Measurements from ENCODE around the gene SCYGR1.

The SCYGR1 gene

DNA sequence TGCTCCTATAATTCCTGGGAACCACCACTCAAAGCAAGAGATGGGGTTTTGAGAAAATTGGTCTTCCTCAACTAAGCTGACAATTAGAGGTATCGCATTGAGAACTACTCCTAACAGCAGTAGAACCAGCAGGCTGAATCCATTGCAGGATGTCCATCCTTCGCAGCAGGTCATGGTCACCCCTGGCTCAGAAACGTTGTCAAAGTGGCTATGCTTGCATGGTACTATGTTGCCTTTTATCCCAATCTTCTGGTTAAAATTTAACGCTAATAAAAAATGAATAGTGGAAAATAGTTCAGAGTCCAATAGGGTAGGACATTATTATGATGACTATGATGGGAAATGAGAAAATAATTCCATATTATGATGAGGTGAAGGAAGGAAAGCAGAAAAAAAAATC is 8.7 kb downstream of the SCYGR1 start, which contains the start of gene TM4SF20:
TM4SF20 (minus strand) TSS at position 212 of the 400 bp plus-strand sequence; CDS start at position 174, 38 bp downstream.
- no peaks in the 10 kb centered on the region for H3K36me3 ChIP-seq (ENCODE audit: control insufficient read depth, low read depth, low read length)
- no peaks in the 10 kb centered on the region for H3K27me3 ChIP-seq (ENCODE audit: control insufficient read depth, insufficient read depth, low read length)
- H3K27ac ChIP-seq (ENCODE audit: low read length) = no peak within 1 kb of the TSS
- H3K9ac ChIP-seq (ENCODE audit: low read length) = no peak within 1 kb of the TSS
- H3K4me3 ChIP-seq (ENCODE audit: low read length) = no peak within 1 kb of the TSS
- no peaks in the 10 kb centered on the region for H3K9me3 ChIP-seq (ENCODE audit: control insufficient read depth, low read depth, low read length)
- H3K4me1 ChIP-seq (ENCODE audit: control insufficient read depth, low read depth, low read length) = no peaks in the 10 kb centered on the region

DNA sequence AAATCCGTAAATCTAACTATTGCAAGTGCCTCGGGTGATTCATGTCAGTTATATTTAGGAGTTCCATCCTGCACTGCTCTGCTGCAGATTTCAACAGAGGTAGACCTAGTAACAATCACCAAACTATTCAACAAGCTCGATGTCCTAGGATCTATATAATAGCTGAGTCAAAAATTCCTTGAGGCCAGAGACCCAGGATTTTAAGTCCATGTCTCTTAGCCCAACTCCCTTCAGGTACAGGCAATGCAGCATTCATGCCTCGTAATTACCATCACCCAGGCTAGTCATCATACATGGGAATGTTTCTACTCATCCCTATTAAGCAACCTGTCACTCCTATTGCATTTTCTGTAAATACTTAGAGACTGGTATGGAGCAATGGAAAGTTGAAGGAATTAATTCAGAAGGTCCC is 9.4 kb downstream of the SCYGR1 start:
- Histone ChIP-seq H3K27ac (ENCODE audit: low read length) (no peak overlapping the region), H3K36me3 (ENCODE audit: control insufficient read depth, low read depth, low read length) (no peaks in the 10 kb centered on the region), H3K4me3 (ENCODE audit: low read length) (no peak overlapping the region), H3K4me1 (ENCODE audit: control insufficient read depth, low read depth, low read length) (no peaks in the 10 kb centered on the region), H3K9me3 (ENCODE audit: control insufficient read depth, low read depth, low read length) (no peaks in the 10 kb centered on the region), H3K9ac (ENCODE audit: low read length) (no peak overlapping the region), H3K27me3 (ENCODE audit: control insufficient read depth, insufficient read depth, low read length) (no peaks in the 10 kb centered on the region)

DNA sequence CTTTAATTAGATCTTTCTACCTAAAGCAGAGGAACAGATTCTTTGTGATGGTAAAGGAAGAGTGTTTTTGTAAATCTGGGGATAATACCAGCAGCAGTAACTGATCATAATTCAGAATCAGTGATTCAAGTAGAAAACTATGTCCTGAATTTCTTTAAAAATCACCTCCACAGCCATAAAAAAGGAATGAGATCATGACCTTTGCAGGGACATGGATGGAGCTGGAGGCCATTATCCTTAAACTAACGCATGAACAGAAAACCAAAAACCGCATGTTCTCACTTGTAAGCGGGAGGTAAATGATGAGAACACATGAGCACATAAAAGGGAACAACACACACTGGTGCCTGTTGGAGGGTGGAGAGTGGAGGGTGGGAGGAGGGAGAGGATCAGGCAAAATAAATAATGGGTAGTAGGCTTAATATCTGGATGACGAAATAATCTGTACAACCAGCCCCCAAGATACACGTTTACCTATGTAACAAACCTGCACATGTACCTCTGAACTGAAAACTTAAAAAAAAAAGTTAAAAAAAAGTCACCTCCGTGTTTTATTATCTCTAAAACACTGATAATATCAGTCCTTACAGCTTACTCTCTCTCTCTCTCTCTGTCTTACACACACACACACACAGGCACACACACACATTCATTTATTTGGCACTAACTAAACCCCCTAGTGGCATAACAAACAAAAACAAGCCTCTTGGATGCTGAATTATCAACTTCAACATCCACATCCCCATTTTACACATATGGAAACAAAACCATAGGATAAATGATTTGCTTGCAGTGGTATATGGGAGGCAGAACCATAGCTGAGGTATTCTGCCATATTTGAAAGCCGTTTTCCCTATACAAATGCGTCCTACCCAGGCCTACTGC is 10.0 kb downstream of the SCYGR1 start:
- no peaks in the 10 kb centered on the region for H3K9me3 ChIP-seq (ENCODE audit: control insufficient read depth, low read depth, low read length)
- no peak overlapping the region for H3K27ac ChIP-seq (ENCODE audit: low read length)
- no peaks in the 10 kb centered on the region for H3K4me1 ChIP-seq (ENCODE audit: control insufficient read depth, low read depth, low read length)
- H3K36me3 ChIP-seq (ENCODE audit: control insufficient read depth, low read depth, low read length) = no peaks in the 10 kb centered on the region
- no peak overlapping the region for H3K4me3 ChIP-seq (ENCODE audit: low read length)
- H3K27me3 ChIP-seq (ENCODE audit: control insufficient read depth, insufficient read depth, low read length) = no peaks in the 10 kb centered on the region
- H3K9ac ChIP-seq (ENCODE audit: low read length) = no peak overlapping the region

DNA sequence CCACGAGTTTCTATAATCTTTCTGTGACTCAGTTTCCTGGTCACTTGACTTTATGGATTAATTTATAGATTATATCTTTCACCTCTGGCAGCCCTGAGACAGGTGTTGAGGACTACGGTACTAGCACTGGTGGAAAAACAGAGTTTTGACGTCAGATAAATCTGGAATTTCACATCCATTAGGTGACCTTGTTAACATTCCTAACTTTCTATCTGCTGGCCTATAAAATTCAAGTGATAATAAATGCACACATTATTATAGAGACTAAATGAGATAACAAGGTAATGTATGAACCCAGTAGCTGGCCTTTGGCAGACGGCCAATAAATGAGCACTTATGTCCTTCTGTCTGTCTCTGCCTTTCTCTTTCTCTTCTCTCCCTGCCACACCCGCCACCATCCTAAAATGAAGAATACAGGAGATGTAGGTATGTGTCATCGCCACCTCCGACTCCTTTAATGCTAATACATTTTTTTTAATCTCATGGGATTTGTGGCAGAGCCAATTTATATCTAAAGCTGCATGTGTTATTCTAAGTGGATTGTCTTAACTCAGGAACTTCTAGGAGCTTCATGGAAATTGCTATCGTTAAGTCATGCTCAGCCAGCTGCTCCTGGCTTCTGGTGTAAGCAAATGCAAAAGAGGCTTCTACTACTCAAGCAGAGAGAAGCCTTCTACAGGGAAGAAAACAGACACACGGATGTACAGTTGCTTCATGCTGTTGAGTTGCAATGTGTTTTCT is 10.9 kb downstream of the SCYGR1 start:
- Histone ChIP-seq H3K9me3 (ENCODE audit: control insufficient read depth, low read depth, low read length) (no peaks in the 10 kb centered on the region), H3K4me1 (ENCODE audit: control insufficient read depth, low read depth, low read length) (no peaks in the 10 kb centered on the region), H3K9ac (ENCODE audit: low read length) (no peak overlapping the region)

DNA sequence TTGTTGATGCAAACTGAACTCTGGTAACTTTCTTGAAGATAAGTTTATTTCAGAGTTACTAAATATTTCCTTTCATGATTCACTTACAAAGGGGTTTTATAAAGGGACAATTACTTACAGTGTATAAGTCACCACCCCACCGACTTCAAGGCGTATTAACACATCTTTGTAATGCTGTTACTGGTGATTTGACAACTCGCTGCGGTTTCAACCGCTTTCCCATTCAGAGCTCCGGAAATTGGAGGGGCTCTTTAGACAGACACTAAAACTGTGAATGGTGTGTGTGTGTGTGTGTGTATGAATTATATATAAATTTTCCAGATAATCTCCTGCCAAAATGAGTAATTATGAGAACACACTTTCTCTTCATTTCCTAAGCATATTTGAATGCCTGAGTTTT is 13.6 kb downstream of the SCYGR1 start:
- no peaks in the 10 kb centered on the region for H3K4me1 ChIP-seq (ENCODE audit: control insufficient read depth, low read depth, low read length)
- no peaks in the 10 kb centered on the region for H3K36me3 ChIP-seq (ENCODE audit: control insufficient read depth, low read depth, low read length)

More for the DNA sequence above, 10.9 kb downstream of the SCYGR1 start:
- H3K27me3 ChIP-seq (ENCODE audit: control insufficient read depth, insufficient read depth, low read length) = no peaks in the 10 kb centered on the region
- no peaks in the 10 kb centered on the region for H3K36me3 ChIP-seq (ENCODE audit: control insufficient read depth, low read depth, low read length)
- no peak overlapping the region for H3K27ac ChIP-seq (ENCODE audit: low read length)
- H3K4me3 ChIP-seq (ENCODE audit: low read length) = no peak overlapping the region

DNA sequence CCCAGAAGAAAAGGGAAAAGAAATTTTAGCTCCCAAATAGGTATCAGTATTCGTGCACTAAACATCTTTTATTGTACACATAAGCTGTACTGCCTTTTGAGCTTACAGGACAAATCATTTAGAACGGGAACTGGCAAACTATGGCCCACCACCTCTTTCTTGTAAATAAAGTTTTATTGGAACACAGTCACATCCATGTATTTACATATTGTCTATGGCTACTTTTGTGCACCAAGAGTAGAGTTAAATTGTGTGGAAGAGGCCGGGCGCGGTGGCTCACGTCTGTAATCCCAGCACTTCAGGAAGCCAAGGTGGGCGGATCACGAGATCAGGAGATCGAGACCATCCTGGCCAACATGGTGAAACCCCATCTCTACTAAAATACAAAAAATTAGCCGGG is 14.4 kb downstream of the SCYGR1 start:
- Histone ChIP-seq H3K4me1 (ENCODE audit: control insufficient read depth, low read depth, low read length) (no peaks in the 10 kb centered on the region), H3K9me3 (ENCODE audit: control insufficient read depth, low read depth, low read length) (no peaks in the 10 kb centered on the region), H3K27ac (ENCODE audit: low read length) (no peak overlapping the region), H3K27me3 (ENCODE audit: control insufficient read depth, insufficient read depth, low read length) (no peaks in the 10 kb centered on the region), H3K4me3 (ENCODE audit: low read length) (no peak overlapping the region), H3K9ac (ENCODE audit: low read length) (no peak overlapping the region), H3K36me3 (ENCODE audit: control insufficient read depth, low read depth, low read length) (no peaks in the 10 kb centered on the region)

More for the DNA sequence above, 13.6 kb downstream of the SCYGR1 start:
- Histone ChIP-seq H3K4me3 (ENCODE audit: low read length) (no peak overlapping the region), H3K9me3 (ENCODE audit: control insufficient read depth, low read depth, low read length) (no peaks in the 10 kb centered on the region), H3K9ac (ENCODE audit: low read length) (no peak overlapping the region), H3K27ac (ENCODE audit: low read length) (no peak overlapping the region), H3K27me3 (ENCODE audit: control insufficient read depth, insufficient read depth, low read length) (no peaks in the 10 kb centered on the region)

DNA sequence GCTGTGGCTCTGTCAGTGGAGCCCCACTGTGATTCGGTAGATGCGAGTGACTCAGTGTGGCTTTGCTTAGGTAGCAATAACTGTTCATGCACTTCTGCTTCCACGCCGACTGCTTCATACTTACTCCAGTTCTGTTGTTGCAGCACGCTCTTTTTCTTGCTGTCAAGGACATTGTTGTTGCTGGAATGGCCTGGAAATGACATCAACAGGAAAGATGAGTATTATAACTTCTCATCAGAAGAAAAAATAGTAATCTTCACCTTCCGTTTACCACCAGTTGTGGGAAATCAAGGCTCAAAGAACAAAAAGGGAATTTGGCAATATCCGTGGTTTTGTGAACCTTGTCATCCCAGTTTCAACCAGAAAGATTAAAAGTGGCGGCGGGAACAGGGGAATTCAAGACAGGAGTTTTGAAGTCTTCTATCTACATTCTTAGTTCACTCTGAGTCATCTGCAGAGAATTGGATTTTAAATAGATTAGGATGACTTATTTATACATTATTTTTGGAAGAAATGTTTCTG is 16.9 kb downstream of the SCYGR1 start:
- Histone ChIP-seq H3K4me1 (ENCODE audit: control insufficient read depth, low read depth, low read length) (no peaks in the 10 kb centered on the region), H3K4me3 (ENCODE audit: low read length) (no peak overlapping the region), H3K9ac (ENCODE audit: low read length) (no peak overlapping the region), H3K27me3 (ENCODE audit: control insufficient read depth, insufficient read depth, low read length) (no peaks in the 10 kb centered on the region), H3K36me3 (ENCODE audit: control insufficient read depth, low read depth, low read length) (no peaks in the 10 kb centered on the region), H3K27ac (ENCODE audit: low read length) (no peak overlapping the region), H3K9me3 (ENCODE audit: control insufficient read depth, low read depth, low read length) (no peaks in the 10 kb centered on the region)

DNA sequence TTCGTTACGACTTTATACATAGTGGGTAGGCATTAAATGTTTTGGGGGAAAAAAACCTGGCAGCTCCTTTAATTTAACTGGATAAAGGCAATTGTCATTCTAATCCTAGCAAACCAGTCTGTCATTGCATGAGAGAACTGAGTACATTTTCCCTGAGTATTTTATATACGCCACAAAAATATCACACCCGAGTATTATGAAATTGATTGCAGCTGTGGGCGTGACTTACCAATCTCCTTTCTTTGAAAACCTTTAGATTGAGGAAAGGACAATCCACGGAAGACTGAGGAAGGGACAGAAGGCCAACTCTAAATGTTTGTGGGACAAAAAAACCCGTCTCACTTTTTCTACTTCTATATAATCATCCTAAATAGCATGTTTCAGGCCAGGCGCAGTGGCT is 17.7 kb downstream of the SCYGR1 start:
- Histone ChIP-seq H3K4me3 (ENCODE audit: low read length) (no peak overlapping the region), H3K9ac (ENCODE audit: low read length) (no peak overlapping the region), H3K4me1 (ENCODE audit: control insufficient read depth, low read depth, low read length) (no peaks in the 10 kb centered on the region), H3K27me3 (ENCODE audit: control insufficient read depth, insufficient read depth, low read length) (no peaks in the 10 kb centered on the region), H3K9me3 (ENCODE audit: control insufficient read depth, low read depth, low read length) (no peaks in the 10 kb centered on the region), H3K36me3 (ENCODE audit: control insufficient read depth, low read depth, low read length) (no peaks in the 10 kb centered on the region), H3K27ac (ENCODE audit: low read length) (no peak overlapping the region)

DNA sequence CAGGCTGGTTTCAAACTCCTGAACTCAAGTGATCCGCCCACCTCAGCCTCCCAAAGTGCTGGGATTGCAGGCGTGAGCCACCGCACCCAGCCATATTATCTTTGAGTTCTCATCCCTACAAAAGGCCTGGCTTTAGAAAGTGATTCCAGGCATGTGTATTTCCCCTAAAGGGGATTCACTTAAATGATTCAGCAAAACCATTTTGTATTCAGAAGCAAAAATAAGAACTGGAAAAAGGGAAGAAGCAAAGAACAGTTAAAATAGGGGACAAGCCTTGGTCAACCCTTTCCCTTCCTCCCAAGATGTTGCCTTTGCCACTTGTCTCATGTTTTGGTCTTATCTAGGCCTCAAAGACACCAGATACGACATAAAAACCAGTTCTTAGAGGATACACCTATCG is 19.2 kb downstream of the SCYGR1 start:
- no peaks in the 10 kb centered on the region for H3K27me3 ChIP-seq (ENCODE audit: control insufficient read depth, insufficient read depth, low read length)
- H3K36me3 ChIP-seq (ENCODE audit: control insufficient read depth, low read depth, low read length) = no peaks in the 10 kb centered on the region
- no peak overlapping the region for H3K9ac ChIP-seq (ENCODE audit: low read length)
- H3K4me3 ChIP-seq (ENCODE audit: low read length) = no peak overlapping the region
- no peak overlapping the region for H3K27ac ChIP-seq (ENCODE audit: low read length)
- H3K9me3 ChIP-seq (ENCODE audit: control insufficient read depth, low read depth, low read length) = no peaks in the 10 kb centered on the region
- no peaks in the 10 kb centered on the region for H3K4me1 ChIP-seq (ENCODE audit: control insufficient read depth, low read depth, low read length)

DNA sequence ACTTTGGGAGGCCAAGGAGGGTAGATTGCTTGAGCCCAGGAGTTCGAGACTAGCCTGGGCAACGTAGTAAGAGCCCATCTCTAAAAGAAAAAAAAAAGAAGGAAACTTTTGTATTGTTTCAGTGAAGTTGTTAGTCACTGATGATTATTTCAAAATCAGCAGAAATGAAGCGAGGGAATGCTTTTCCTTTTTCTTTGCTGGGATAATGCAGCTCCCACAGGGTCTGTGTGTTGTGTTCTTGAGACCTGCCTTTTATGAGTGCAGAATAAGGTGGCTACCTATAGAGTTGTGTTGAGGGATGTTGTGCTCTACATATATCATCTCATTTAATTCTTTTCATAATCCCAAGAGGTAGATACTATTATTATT is 20.3 kb downstream of the SCYGR1 start:
- H3K4me1 ChIP-seq (ENCODE audit: control insufficient read depth, low read depth, low read length) = no peaks in the 10 kb centered on the region
- H3K27ac ChIP-seq (ENCODE audit: low read length) = no peak overlapping the region
- H3K27me3 ChIP-seq (ENCODE audit: control insufficient read depth, insufficient read depth, low read length) = no peaks in the 10 kb centered on the region
- H3K9ac ChIP-seq (ENCODE audit: low read length) = no peak overlapping the region
- H3K36me3 ChIP-seq (ENCODE audit: control insufficient read depth, low read depth, low read length) = no peaks in the 10 kb centered on the region
- no peaks in the 10 kb centered on the region for H3K9me3 ChIP-seq (ENCODE audit: control insufficient read depth, low read depth, low read length)
- no peak overlapping the region for H3K4me3 ChIP-seq (ENCODE audit: low read length)

DNA sequence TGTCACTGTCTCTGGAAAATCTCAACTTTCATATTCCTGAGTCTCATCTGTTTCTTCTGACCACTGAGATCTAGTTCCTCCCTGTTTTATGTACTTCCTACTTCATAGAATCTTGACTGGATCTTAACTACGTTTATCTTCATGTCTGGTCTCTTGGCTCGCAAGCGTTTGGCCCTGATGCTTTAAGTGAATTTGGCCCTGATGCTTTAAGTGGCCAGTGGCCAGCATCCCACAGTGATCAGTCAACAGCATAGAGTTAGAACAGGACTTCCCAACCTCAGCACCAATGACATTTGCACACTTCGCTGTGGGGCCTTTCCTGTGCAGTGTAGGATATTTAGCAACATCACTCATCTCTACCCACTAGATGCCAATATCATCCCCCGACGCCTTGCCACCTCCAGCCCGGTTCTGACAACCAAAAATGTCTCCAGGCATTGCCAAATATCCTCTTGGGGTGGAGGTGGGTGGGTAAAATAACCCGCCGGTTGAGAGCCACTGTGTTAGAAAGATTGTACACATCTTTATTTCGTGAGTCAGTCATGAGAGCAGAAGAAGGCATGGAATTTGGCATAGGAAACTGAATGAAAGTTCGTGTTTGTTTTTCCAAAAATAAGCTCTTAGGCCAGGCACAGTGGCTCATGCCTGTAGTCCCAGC is 20.9 kb downstream of the SCYGR1 start:
- Histone ChIP-seq H3K4me3 (ENCODE audit: low read length) (no peak overlapping the region), H3K27me3 (ENCODE audit: control insufficient read depth, insufficient read depth, low read length) (no peaks in the 10 kb centered on the region), H3K9me3 (ENCODE audit: control insufficient read depth, low read depth, low read length) (no peaks in the 10 kb centered on the region), H3K9ac (ENCODE audit: low read length) (no peak overlapping the region), H3K36me3 (ENCODE audit: control insufficient read depth, low read depth, low read length) (no peaks in the 10 kb centered on the region), H3K4me1 (ENCODE audit: control insufficient read depth, low read depth, low read length) (no peaks in the 10 kb centered on the region), H3K27ac (ENCODE audit: low read length) (no peak overlapping the region)
